Sigmoid colon (tissue), 7 donors: ENCODE results near the gene RASGRP3. TPM values are rescaled to one million over a fixed set of nuclear protein-coding genes. Genes with fewer than 3 reads are reported as not detected.
A peak's percentile ranks its signal among the peaks of the same experiment; 100 is the strongest.

Experiments
- DNase-seq: peaks from one replicate; pipeline ENCODE4 v3.0.0-alpha.2; 2019
- H3K27ac ChIP-seq, 4 donors: fragments of 200-600 bp; sonication (generic); one replicate each; pipeline ENCODE4 v1.5.1; 2016 to 2019; ENCODE audit warnings: mild to moderate bottlenecking in 1 of 4
- H3K27me3 ChIP-seq, 3 donors: fragments of 200-600 bp; sonication (generic); one replicate each; pipeline ENCODE4 v1.5.1; 2019; ENCODE audit warnings: mild to moderate bottlenecking in 1 of 3
- H3K36me3 ChIP-seq, 4 donors: fragments of 200-600 bp; sonication (generic); one replicate each; pipeline ENCODE4 v1.5.1; 2016 to 2019
- H3K4me1 ChIP-seq, 4 donors: fragments of 200-600 bp; sonication (generic); one replicate each; pipeline ENCODE4 v1.5.1; 2017 to 2019
- H3K4me3 ChIP-seq, 4 donors: fragments of 200-600 bp; sonication (generic); one replicate each; pipeline ENCODE4 v1.5.1; 2017 to 2019; ENCODE audit warnings: mild to moderate bottlenecking in 2 of 4, moderate library complexity in 1 of 4
- H3K9me3 ChIP-seq, 4 donors: fragments of 200-600 bp in 3 of 4; sonication (generic) in 3 of 4; one replicate each; pipeline versions ENCODE4 v1.5.1 to v1.6.1; 2013 to 2019
- CTCF ChIP-seq, 4 experiments: fragments of 450-650 bp in 3 of 4; fragments of 200-600 bp in 1 of 4; IDR thresholded peaks; one replicate each; pipeline ENCODE4 v1.5.1; 2016 to 2019; ENCODE audit warnings: antibody characterized with exemption in 4 of 4, mild to moderate bottlenecking in 3 of 4, moderate library complexity in 2 of 4
- EP300 ChIP-seq, 4 donors: sonication (generic); formaldehyde crosslinking; IDR thresholded peaks; one replicate each; pipeline ENCODE4 v1.6.1; 2017; ENCODE audit warnings: antibody characterized with exemption in 4 of 4
- POLR2A ChIP-seq, 2 donors: fragments of 450-650 bp; IDR thresholded peaks; one replicate each; pipeline ENCODE4 v1.6.1; 2016; ENCODE audit warnings: antibody characterized with exemption in 2 of 2, mild to moderate bottlenecking in 2 of 2, moderate library complexity in 2 of 2
- POLR2AphosphoS5 ChIP-seq, 4 donors: sonication (generic); formaldehyde crosslinking; IDR thresholded peaks; one replicate each; pipeline ENCODE4 v1.6.1; 2017; ENCODE audit warnings: antibody characterized with exemption in 4 of 4
- WGBS, 2 donors: extraction: QIAGEN DNeasy Blood & Tissue Kit; methylation state at CpG; one replicate each; pipeline ENCODE4 v1.1.7; 2013; 5-methylcytosine and 5-hydroxymethylcytosine counted together
- intact Hi-C: fragments of 100-400 bp; cut with DNase I; formaldehyde crosslinking; loops from one replicate; pipeline ENCODE4 v1.15.1; 2023
- polyA plus RNA-seq, 3 donors: library from polyadenylated mRNA; stranded (reverse); fragments of 200-250 nt; gene quantifications; one replicate each; pipeline ENCODE4 v1.2.3, GENCODE V29; 2013
- total RNA-seq, 4 donors: library from RNA; depleted of rRNA; stranded (reverse); fragments of >200 nt; gene quantifications; one replicate each; pipeline ENCODE4 v1.1.0, GENCODE V29; 2016
- donor health status: healthy with polysubstance abuse.
- donor health status: Bipolar disorder and iron deficiency.
- donor health status: healthy.

The RASGRP3 gene
- total and polyA plus RNA-seq, 7 donors, result 1.8 to 14.7 (median 6.7) TPM

- 76 to 79% methylated on average over 2 of the region's 2 CpGs for WGBS, 2 donors
- H3K4me1 ChIP-seq, result peaks cover 0 to 7% (median 3%) of the 10 kb centered on the region in 4 donors
- TF ChIP-seq EP300 (IDR thresholded peaks at IDR 0.05) (no peak), POLR2A (IDR thresholded peaks at IDR 0.05) (no peak), POLR2AphosphoS5 (IDR thresholded peaks at IDR 0.05) (no peak), CTCF (IDR thresholded peaks at IDR 0.05) (no peak)
- H3K36me3 ChIP-seq, result no peaks in the 10 kb centered on the region
- H3K27me3 ChIP-seq, result no peaks in the 10 kb centered on the region
- H3K9me3 ChIP-seq, result no peaks in the 10 kb centered on the region
- intact Hi-C loops, result no loop called here
- no peak for DNase-seq
- no peak overlapping the region for H3K4me3 ChIP-seq
- H3K27ac ChIP-seq, result no peak overlapping the region
These were observed 6.1 kb downstream of the RASGRP3 start for GRCh38 chr2:33482518-33482917.

- Histone ChIP-seq H3K36me3 (no peaks in the 10 kb centered on the region), H3K27ac (peak overlapping the region in 2 of 4 donors; percentile 18 to 68), H3K9me3 (no peaks in the 10 kb centered on the region), H3K27me3 (no peaks in the 10 kb centered on the region), H3K4me1 (peaks cover 0 to 7% (median 3%) of the 10 kb centered on the region in 4 donors), H3K4me3 (no peak overlapping the region)
- 42 to 68% methylated on average over 2 of the region's 2 CpGs for WGBS, 2 donors
- no peak for TF ChIP-seq EP300 (IDR thresholded peaks at IDR 0.05)
- TF ChIP-seq POLR2AphosphoS5 (IDR thresholded peaks at IDR 0.05), result no peak
- no peak for TF ChIP-seq CTCF (IDR thresholded peaks at IDR 0.05)
- no peak for TF ChIP-seq POLR2A (IDR thresholded peaks at IDR 0.05)
- intact Hi-C loops, result no loop called here
- DNase-seq, result no peak
These were observed 7.7 kb downstream of the RASGRP3 start for GRCh38 chr2:33484042-33484621.

GRCh38 chr2:33485051-33485450 lies 8.6 kb downstream of the RASGRP3 start:
- Histone ChIP-seq H3K27ac (peak overlapping the region in 1 of 4 donors; percentile 68), H3K4me3 (no peak overlapping the region), H3K4me1 (peaks cover 0 to 7% (median 3%) of the 10 kb centered on the region in 4 donors), H3K36me3 (no peaks in the 10 kb centered on the region), H3K9me3 (no peaks in the 10 kb centered on the region), H3K27me3 (no peaks in the 10 kb centered on the region)
- no peak for DNase-seq
- TF ChIP-seq POLR2AphosphoS5 (IDR thresholded peaks at IDR 0.05) (no peak), CTCF (IDR thresholded peaks at IDR 0.05) (no peak), EP300 (IDR thresholded peaks at IDR 0.05) (no peak), POLR2A (IDR thresholded peaks at IDR 0.05) (no peak)
- WGBS, 2 donors, result 91 to 92% methylated on average over 2 of the region's 2 CpGs
- intact Hi-C loops, result no loop called here

GRCh38 chr2:33486544-33486943 lies 10.1 kb downstream of the RASGRP3 start:
- TF ChIP-seq POLR2AphosphoS5 (IDR thresholded peaks at IDR 0.05) (no peak), CTCF (IDR thresholded peaks at IDR 0.05) (no peak), POLR2A (IDR thresholded peaks at IDR 0.05) (no peak), EP300 (IDR thresholded peaks at IDR 0.05) (no peak)
- Histone ChIP-seq H3K4me1 (peaks cover 0 to 7% (median 3%) of the 10 kb centered on the region in 4 donors), H3K36me3 (no peaks in the 10 kb centered on the region), H3K27me3 (no peaks in the 10 kb centered on the region), H3K27ac (no peak overlapping the region), H3K9me3 (no peaks in the 10 kb centered on the region), H3K4me3 (no peak overlapping the region)
- WGBS, 2 donors, result 96 to 98% methylated on average over 3 of the region's 3 CpGs
- no peak for DNase-seq
- intact Hi-C loops, result no loop called here
